ENCODE measurements around the gene CAB39L. TPM values are rescaled to one million over a fixed set of nuclear protein-coding genes. Genes with fewer than 3 reads are reported as not detected.

The CAB39L gene
- total and polyA plus RNA-seq, 2 of the 13 experiments (the other 11 are each of a cell fraction or from before 2014, with no cell fraction given) = 3.1 to 6.1 TPM

DNA sequence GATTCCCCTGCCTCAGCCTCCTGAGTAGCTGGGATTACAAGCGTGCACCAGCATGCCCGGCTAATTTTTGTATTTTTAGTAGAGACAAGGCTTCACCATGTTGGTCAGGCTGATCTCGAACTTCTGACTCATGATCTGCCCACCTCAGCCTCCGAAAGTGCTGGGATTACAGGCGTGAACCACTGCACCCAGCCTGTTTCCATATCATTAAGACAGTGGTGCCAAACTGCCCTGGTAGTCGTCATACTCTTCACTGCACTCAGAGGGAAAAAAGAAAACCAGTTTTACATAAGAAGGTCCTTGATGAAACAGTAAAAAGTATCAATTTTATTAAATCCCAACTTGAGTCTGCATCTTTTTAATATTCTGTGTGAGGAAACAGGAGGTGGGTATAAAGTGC lies 181.2 kb downstream of the CAB39L start:
- POLR2A ChIA-PET = no interaction called here
- CTCF ChIA-PET (ENCODE audit: low intra/inter-chr PET ratio, low total read pairs) = no interaction called here
- in situ Hi-C loops (cut with HindIII; ENCODE audit: extremely low pct_ligation_motif_present, low pct_unique_long_range_greater_than_20kb) (no loop called here), intact Hi-C loops (cut with micrococcal nuclease; ENCODE audit: unreplicated experiment) (no loop called here)
- WGBS (ENCODE audit: low lambda C conversion rate) = 96% methylated on average over 6 of the region's 6 CpGs
- peaks cover 6 to 29% of the 10 kb centered on the region in 2 experiments; a peak in 4 of 5 replicates for H3K36me3 ChIP-seq (replicated peaks in 1 of 2; ENCODE audit: control insufficient read depth in 1 of 2, insufficient read depth in 2 of 2, low read length in 2 of 2)
- no peaks in the 10 kb centered on the region for H3K9me3 ChIP-seq (ENCODE audit: low read length)
- no peak for FAIRE-seq
- H3K4me1 ChIP-seq (ENCODE audit: insufficient read depth, low read length) = no peaks in the 10 kb centered on the region
- DNase-seq (ENCODE audit: low spot score) = no peak
- no peak overlapping the region for H3K27ac ChIP-seq (ENCODE audit: extremely low read length, insufficient read depth, low read length)
- H4K20me1 ChIP-seq (ENCODE audit: insufficient read depth, low read length) = no peaks in the 10 kb centered on the region
- no peak overlapping the region for H3K4me2 ChIP-seq (ENCODE audit: low read depth, low read length)
- H3K9ac ChIP-seq (ENCODE audit: insufficient read depth, low read depth, low read length) = no peak overlapping the region
- no peaks in the 10 kb centered on the region for H3K27me3 ChIP-seq (ENCODE audit: control insufficient read depth in 1 of 2, insufficient read depth in 2 of 2, low read length in 2 of 2)
- no peak for ATAC-seq
- H3K79me2 ChIP-seq (ENCODE audit: insufficient read depth, low read length) = no peaks in the 10 kb centered on the region
- BruUV-seq (replicated peaks) = no TSS peak
- TF ChIP-seq, protein P1, sequence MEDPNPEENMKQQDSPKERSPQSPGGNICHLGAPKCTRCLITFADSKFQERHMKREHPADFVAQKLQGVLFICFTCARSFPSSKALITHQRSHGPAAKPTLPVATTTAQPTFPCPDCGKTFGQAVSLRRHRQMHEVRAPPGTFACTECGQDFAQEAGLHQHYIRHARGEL (CRISPR knock-in tag; IDR thresholded peaks at IDR 0.05) = no peak
- TF ChIP-seq CCDC6 (CRISPR knock-in tag; IDR thresholded peaks at IDR 0.05) (no peak), ZFP36L1 (CRISPR knock-in tag; IDR thresholded peaks at IDR 0.05) (no peak), ZNF441 (CRISPR knock-in tag; IDR thresholded peaks at IDR 0.05; ENCODE audit: borderline replicate concordance) (no peak)
- H3K4me3 ChIP-seq (replicated peaks in 1 of 3; ENCODE audit: insufficient read depth in 1 of 3, low read depth in 2 of 3, low read length in 3 of 3) = no peak overlapping the region
- no peak overlapping the region for H2AFZ ChIP-seq (ENCODE audit: low read length)

DNA sequence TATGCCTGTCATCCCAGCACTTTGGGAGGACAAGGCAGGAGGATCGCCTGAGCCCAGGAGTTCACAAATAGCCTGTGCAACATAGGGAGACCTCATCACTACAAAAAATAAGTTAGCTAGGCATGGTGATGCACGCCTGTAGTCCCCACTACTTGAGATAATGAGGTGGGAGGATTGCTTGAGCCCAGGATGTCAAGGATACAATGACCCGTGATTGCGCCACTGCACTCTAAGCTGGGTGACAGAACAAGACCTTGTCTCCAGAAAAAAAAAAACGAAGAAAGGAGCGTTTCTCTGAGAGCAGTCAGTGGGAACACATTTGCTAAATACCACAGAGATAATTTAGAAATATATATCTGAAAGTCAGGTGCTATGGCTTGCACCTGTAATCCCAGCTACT lies 184.3 kb downstream of the CAB39L start:
- ATAC-seq (no peak), FAIRE-seq (no peak), DNase-seq (ENCODE audit: low spot score) (no peak)
- no peaks in the 10 kb centered on the region for H3K4me1 ChIP-seq (ENCODE audit: insufficient read depth, low read length)
- H3K27ac ChIP-seq (ENCODE audit: extremely low read length, insufficient read depth, low read length) = no peak overlapping the region
- 91% methylated on average over 6 of the region's 6 CpGs for WGBS (ENCODE audit: low lambda C conversion rate)
- H3K4me3 ChIP-seq (replicated peaks in 1 of 3; ENCODE audit: insufficient read depth in 1 of 3, low read depth in 2 of 3, low read length in 3 of 3) = no peak overlapping the region
- no peak overlapping the region for H2AFZ ChIP-seq (ENCODE audit: low read length)
- peaks cover 9 to 46% of the 10 kb centered on the region in 2 experiments for H3K36me3 ChIP-seq (replicated peaks in 1 of 2; ENCODE audit: control insufficient read depth in 1 of 2, insufficient read depth in 2 of 2, low read length in 2 of 2)
- no peak overlapping the region for H3K4me2 ChIP-seq (ENCODE audit: low read depth, low read length)
- no peaks in the 10 kb centered on the region for H3K9me3 ChIP-seq (ENCODE audit: low read length)
- POLR2A ChIA-PET = no interaction called here
- no TSS peak for BruUV-seq (replicated peaks)
- CTCF ChIA-PET (ENCODE audit: low intra/inter-chr PET ratio, low total read pairs) = no interaction called here
- no peaks in the 10 kb centered on the region for H3K27me3 ChIP-seq (ENCODE audit: control insufficient read depth in 1 of 2, insufficient read depth in 2 of 2, low read length in 2 of 2)
- in situ Hi-C loops (cut with HindIII; ENCODE audit: extremely low pct_ligation_motif_present, low pct_unique_long_range_greater_than_20kb) (no loop called here), intact Hi-C loops (cut with micrococcal nuclease; ENCODE audit: unreplicated experiment) (no loop called here)
- no peak overlapping the region for H3K9ac ChIP-seq (ENCODE audit: insufficient read depth, low read depth, low read length)
- no peaks in the 10 kb centered on the region for H4K20me1 ChIP-seq (ENCODE audit: insufficient read depth, low read length)
- no peak for TF ChIP-seq ZNF713 (CRISPR knock-in tag; IDR thresholded peaks at IDR 0.05)
- TF ChIP-seq ATRX (CRISPR knock-in tag; IDR thresholded peaks at IDR 0.05; ENCODE audit: borderline replicate concordance) = no peak
- no peak for TF ChIP-seq ZMYM3 (CRISPR knock-in tag; IDR thresholded peaks at IDR 0.05)
- TF ChIP-seq, protein P2, sequence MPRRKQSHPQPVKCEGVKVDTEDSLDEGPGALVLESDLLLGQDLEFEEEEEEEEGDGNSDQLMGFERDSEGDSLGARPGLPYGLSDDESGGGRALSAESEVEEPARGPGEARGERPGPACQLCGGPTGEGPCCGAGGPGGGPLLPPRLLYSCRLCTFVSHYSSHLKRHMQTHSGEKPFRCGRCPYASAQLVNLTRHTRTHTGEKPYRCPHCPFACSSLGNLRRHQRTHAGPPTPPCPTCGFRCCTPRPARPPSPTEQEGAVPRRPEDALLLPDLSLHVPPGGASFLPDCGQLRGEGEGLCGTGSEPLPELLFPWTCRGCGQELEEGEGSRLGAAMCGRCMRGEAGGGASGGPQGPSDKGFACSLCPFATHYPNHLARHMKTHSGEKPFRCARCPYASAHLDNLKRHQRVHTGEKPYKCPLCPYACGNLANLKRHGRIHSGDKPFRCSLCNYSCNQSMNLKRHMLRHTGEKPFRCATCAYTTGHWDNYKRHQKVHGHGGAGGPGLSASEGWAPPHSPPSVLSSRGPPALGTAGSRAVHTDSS (CRISPR knock-in tag; conservative IDR thresholded peaks at IDR 0.05) = no peak
- TF ChIP-seq ZNF891 (CRISPR knock-in tag; IDR thresholded peaks at IDR 0.05) = no peak
- TF ChIP-seq SAP130 (CRISPR knock-in tag; IDR thresholded peaks at IDR 0.05; ENCODE audit: low read depth) = no peak
- no peaks in the 10 kb centered on the region for H3K79me2 ChIP-seq (ENCODE audit: insufficient read depth, low read length)

Data from HepG2 (cell line).